Measurements from ENCODE around the gene EMP1.

DNA sequence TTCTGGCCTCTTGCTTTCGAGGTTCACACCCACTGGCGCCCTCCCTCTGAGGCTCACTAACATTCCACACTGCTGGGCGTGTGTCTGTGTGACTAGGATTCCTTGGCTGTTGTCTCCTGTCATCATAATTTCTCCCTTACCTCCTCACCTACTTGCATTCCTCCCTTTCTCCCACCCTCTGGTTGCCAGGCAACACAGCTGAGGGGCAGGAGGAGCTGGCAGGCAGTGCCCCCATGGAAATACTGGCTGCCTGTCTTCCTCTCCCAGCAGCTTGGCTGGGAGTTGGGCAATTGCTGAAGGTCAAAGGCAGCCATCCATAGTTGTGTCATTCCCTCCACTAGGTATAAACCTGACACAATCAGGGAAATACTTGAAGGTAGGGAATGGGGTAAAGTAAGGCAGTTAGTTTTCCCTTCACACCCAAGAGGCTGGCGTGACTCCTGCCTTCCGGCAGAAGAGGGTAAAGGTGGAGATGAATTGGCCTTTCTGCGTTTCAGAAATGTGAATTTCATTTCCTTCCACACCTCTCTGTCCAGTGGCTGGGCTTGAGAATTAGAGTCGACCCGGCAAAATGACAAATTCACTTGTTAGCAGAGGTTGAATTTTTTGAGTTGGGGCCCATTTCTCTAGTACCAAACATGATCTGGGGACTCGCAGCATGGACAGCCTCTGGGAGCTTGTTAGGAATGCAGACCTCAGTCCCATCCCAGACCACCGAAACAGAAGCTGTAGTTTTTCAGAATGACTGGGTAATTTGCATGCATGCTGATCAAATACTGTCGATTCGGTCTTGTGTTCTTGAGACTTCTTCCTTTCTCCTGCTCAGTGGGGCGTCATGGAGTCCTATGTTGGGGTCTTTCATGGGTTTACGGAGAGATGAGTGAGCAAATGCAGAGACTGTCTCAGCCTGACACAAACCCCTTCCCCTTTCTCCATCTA lies 24.3 kb upstream of the EMP1 start:
- TF ChIP-seq EP300 (IDR thresholded peaks at IDR 0.05; ENCODE audit: low read depth) (no peak), POLR2A (IDR thresholded peaks at IDR 0.05) (no peak)
- TF ChIP-seq, protein P1, sequence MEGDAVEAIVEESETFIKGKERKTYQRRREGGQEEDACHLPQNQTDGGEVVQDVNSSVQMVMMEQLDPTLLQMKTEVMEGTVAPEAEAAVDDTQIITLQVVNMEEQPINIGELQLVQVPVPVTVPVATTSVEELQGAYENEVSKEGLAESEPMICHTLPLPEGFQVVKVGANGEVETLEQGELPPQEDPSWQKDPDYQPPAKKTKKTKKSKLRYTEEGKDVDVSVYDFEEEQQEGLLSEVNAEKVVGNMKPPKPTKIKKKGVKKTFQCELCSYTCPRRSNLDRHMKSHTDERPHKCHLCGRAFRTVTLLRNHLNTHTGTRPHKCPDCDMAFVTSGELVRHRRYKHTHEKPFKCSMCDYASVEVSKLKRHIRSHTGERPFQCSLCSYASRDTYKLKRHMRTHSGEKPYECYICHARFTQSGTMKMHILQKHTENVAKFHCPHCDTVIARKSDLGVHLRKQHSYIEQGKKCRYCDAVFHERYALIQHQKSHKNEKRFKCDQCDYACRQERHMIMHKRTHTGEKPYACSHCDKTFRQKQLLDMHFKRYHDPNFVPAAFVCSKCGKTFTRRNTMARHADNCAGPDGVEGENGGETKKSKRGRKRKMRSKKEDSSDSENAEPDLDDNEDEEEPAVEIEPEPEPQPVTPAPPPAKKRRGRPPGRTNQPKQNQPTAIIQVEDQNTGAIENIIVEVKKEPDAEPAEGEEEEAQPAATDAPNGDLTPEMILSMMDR (IDR thresholded peaks at IDR 0.05): no peak

Data from transverse colon (tissue), 3 donors.